Right lung (tissue), 5 donors: ENCODE measurements around the gene JSRP1. TPM values are rescaled to one million over a fixed set of nuclear protein-coding genes. Genes with fewer than 3 reads are reported as not detected.
"Not testable (repeated sequence)": the region's sequence is repeated elsewhere in the genome, so short reads cannot be mapped to it uniquely, and the experiment has no call there.

Experiments
- DNase-seq, 2 donors: peaks; one replicate each; pipeline ENCODE4 v3.0.0-alpha.2; 2013
- polyA plus RNA-seq, 5 donors: library from polyadenylated mRNA; unstranded; fragments of 120-200 nt; gene quantifications; one replicate each; pipeline versions ENCODE4 v1.2.1 to v1.2.3, GENCODE V29; 2013; ENCODE audit warnings: inconsistent platforms in 1 of 5, low replicate concordance in 1 of 5; ENCODE audit not compliant: insufficient read length in 5 of 5, insufficient read depth in 1 of 5

Gene JSRP1
- polyA plus RNA-seq, 5 donors = 0.29 to 6.3 (median 0.53) TPM; not detected in 1

DNA sequence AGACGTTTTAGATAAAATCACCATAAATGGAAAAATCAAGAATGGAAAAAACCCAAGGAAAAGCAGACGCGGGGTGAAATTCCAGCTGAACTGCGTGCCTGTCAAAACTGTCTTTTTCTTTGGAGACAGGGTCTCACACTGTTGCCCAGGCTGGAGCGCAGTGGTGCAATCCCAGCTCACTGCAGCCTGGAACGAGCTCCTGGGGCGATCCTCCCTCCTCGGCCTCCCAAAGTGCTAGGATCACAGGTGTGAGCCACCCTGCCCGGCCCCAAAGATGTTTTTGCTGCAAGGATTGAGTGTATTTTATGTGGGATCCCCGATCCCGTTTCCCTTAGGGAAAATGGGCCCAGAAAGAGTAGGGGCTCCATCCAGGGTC, 26.6 kb upstream of the JSRP1 start:
- no peak for DNase-seq

DNA sequence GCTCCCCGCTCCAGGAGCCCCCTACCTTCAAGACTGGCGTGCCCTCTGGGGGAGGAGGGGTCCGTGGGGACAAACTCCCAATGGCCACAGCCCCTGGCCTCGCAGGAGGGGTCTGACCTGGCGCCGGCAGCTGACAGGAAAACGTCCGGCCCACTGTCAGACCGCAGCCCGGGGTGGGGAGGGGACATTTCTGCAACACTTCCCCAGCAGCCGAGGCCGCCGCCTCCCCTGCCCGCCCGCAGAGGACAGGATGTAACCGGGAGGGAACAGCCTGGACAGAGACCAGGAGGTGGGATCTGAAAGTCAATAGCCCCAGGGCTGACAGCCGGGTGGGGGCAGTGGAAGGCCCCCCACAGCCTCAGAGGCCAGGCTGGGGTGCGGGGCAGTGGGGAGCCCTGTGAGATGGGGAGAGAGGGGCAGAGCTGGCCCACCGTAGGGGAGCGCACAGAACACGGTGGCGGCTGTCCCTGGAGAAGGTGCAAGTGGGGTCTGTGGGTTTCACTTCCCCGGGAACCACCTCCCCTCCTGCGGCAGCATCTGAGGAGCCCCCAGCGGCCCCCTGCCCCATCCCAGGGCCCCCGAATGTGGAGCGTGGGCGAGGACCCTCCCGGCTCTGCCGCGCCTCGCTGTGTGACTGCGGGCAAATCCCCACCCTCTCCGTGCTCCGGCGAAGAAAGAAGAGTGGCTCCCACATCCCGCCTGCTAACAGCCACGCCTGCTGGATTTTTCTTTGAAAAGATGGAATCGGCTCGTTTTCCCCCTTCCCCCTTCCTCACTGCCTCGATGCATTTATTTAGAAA, 26.0 kb upstream of the JSRP1 start, which contains the start of gene PEAK3:
TSS of gene PEAK3 (minus strand) at position 114 of the 800 bp plus-strand sequence. CDS start 1,244 bp downstream, outside the sequence.
- peak in 1 of 2 donors; percentile 48 for DNase-seq

DNA sequence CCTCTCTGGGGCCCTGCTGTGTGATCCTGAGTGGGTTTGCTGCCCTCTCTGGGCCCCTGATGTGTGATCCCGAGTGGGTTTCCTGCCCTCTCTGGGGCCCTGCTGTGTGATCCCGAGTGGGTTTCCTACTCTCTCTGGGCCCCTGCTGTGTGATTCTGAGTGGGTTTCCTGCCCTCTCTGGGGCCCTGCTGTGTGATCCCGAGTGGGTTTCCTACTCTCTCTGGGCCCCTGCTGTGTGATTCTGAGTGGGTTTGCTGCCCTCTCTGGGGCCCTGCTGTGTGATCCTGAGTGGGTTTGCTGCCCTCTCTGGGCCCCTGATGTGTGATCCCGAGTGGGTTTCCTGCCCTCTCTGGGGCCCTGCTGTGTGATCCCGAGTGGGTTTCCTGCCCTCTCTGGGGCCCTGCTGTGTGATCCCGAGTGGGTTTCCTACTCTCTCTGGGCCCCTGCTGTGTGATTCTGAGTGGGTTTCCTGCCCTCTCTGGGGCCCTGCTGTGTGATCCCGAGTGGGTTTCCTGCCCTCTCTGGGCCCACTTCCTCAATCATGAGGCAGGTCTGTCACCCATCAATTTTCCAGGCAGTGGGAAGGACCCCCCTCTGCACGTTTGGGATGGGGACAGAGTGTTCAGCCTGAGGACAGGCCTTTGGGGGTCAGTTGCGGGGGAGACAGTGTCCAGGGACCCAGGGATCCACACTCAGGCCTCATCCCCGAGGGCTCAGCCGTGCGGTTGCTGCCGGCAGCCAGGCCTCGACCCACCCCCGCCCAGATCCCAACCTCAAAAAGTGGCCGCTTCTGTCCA, 25.2 kb upstream of the JSRP1 start:
- not testable (repeated sequence) for DNase-seq

DNA sequence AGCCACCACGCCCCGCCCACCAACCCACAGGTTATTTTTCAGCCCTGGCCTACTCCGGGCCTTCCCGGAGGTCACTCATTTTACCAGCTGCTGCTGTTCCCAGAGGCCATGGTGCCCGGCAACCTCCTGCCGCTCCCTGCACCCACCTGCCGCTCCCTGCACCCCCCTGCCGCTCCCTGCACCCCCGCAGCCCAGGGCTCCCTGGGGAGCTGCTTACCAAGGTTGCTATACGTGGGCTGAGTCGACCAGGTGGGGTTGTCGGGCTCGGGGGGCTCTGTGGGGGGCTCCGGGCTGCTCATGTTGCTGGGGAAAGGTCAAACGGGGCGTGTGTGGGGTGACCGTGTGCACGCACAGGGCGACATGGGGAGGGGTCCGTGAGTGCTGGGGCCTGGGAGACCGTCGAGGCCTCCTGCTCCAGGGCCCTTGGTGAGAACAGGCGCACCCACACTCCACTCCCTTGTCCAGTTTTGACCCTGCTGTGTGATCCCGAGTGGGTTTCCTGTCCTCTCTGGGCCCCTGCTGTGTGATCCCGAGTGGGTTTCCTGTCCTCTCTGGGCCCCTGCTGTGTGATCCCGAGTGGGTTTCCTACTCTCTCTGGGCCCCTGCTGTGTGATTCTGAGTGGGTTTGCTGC, 24.5 kb upstream of the JSRP1 start:
- no peak for DNase-seq

DNA sequence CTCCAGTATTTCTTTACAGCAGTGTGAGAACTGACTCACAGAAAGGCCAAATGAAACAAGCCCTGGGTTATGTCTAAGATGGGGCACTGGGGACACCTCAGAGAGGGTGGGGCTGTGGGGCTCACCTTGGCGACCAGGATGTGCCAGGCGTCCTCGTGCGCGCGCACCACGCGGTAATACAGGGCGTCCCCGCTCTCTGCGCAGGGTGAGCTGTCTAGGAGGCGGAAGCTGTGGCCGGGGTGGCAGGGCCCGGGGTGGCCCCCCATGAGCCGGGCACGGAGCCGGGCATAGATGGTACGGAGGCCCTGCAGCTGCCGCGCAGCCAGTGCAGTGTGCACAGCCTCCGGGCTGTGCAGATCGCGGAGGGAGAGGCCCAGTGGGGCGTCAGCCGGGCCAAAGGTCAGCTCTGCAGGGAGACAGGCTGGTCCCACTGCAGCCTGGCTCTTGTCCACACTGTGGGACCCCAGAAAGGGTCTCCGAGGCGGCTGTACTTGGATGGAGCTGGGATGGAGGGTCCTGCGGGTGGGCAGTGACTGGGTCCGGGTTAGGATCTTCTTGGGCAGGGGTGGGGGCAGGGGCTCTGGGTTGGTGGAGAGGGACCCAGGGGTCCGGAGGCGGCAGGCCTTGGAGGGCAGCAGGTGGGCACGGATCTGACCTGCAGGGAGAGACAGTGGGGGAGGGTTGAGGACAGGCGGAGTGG, 22.4 kb upstream of the JSRP1 start:
- DNase-seq = no peak

DNA sequence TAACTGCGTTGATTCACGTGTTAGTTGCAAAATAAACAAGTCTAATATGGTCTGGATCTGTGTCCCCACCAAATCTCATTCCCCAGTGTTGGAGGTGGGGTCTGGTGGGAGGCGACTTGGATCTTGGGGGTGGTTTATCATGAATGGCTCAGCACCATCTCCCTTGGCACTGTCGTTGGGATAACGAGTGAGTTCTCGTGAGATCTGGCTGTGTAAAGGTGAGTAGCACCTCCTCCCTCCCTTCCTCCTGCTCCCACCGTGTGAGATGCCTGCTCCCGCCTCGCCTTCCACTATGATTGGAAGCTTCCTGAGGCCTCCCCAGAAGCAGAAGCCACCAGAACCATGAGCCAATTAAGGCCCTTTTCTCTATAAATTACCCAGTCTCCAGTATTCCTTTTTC, 20.9 kb upstream of the JSRP1 start:
- no peak for DNase-seq

DNA sequence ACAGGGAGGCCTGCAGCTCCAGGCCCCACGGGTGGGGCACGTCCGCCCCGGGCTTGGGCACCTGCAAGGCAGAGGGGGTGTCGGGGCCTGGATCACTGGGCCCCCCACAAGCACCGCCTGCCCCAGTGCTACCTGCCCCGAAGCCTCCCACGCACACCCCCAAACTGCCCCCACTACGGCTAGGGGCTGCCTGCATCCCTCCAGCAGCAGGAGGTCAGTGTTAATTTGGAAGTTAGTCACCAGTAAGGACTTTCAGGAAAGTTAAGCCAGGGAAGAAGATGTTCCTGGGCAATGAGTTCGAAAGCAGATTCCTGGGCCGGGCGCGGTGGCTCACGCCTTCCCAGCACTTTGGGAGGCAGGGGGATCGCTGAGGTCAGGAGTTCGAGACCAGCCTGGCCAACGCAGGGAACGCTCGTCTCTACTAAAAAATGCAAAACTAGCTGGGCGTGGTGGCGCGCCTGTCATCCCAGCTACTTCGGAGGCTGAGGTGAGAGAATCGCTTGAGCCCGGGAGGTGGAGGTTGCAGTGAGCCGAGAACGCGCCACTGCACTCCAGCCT, 20.3 kb upstream of the JSRP1 start:
- no peak for DNase-seq

DNA sequence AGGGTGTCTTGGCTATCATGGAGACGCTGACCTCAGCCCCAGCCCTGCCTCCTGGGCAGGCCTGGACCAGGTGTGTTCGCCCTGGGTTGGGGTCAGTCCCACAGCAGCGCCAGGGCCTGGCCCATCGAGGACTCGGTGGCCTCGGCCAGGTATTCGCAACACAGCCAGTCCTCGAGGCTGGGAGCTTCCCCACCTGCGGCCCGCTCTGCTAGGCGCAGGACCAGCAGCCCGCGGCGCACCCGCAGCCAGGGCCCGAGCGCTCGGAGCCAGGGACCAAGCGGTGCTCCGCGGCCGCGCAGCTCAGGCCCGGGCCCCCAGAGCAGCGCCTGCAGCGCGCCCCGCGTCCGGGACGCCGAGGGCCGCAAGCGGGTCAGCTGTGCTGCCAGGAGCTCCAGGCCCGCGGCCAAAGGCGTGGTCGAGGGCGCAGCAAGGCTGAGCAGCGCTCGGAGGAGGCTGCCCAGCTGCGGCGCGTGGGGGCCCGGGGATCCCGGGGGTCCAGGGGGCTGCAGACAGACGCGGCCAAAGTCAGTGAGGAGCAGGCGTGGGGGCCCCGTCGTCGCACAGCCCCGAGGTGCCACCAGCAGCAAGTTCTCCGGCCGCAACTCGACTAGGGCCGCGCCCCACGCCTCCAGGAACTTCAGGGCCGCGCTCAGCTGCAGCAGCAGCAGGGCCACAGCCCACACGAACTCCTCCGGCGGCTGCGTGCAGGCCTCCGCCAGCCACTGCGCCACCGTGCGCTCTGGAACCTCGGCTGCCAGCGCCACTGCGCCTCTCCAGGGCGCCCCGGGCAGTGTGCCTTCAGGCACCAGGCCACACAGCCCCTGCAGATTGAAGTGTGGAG, 19.6 kb upstream of the JSRP1 start:
- DNase-seq = no peak

DNA sequence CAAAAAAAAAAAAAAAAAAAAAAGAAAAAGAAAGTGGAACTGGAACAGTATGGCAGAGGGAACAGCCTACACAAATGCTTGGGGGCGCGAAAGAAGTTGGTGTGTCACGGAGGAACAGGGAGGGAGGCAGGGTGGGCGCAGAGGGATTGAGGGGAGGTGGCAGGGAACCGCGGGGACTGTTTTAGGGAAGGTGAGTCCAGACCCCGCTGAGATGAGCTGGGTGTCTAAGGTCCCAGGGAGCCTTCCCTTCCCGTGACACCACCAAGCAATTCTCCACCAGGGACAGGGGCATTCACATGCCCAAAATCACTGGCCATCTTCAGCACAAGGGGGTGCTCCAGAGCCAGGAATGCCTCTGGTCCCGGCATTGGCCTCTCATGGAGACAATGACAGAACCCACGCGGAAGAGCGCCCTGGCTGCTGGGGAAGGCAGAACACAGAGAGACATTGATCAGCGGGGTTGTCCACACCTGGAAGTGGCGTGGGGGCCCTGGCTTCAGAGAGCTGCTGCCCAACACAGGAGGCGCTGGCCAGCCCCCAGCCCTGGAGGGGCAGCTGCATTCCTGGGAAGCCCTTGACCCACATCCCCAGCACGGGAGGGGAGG, 18.8 kb upstream of the JSRP1 start:
- DNase-seq = peak in 1 of 2 donors; percentile 52

DNA sequence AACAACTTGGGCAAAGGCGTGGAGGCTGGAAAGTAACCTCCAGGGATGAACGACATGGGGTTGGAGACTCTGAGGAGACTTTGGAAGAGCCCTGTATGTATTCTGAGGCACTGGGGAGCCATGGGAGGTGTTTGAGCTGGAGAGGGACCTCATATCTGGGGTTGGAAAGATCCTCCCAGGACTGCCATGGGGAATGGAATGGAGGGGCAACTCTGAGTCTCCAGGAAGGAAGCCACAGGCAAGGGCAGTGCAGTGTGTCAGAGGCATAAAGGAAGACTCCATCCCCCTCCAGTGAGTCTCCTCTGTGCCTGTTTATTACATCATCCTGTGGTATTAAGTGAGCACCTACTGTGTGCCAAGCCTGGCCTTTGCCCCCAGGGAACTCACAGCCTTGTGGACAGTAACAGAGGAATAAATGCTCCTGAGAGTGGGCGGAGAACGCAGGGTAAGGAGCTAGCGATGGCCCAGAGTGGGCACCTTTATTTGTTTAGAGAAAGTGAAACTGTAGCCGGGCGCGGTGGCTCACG, 18.0 kb upstream of the JSRP1 start:
- DNase-seq = no peak

DNA sequence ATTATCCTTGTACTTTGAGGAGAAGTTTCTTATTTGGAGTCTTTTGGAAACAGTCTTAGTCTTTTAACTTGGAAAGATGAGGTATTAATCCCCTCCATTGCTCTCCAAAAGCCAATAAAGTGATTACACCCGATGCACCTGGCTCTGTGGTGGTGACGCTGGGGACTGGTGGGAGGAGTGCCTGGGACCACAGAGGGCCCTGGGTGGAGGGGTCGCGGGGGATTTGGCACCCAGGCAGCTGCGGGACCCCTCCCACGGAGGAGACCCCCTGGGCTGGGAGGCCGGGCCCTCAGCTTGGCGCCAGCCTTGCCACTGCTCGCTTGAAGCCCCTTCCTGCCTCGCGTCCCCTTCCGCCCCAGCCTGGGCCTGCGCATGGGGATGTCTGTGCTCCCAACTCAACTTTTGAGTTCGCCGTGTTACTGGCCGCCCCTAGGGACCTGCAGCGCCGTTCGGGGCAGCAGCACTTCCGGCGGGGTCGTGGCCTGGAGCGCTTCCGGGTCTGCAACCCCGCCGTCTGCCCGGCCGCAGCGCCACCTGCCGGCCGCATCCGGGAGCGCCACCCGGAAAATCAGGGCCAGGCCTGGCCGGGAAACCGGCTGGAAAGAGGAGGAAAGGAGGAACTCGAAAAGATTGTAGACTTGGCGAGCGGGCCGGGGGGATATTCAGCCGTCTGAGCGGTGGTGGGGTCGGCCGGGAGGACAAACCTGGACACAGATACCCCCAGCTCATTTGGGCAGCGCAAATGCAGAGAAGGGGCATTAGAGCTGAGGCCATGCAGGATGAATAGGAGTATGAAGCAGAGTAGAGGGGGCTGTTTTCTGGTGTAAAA, 17.4 kb upstream of the JSRP1 start:
- DNase-seq = peak; percentile 66

DNA sequence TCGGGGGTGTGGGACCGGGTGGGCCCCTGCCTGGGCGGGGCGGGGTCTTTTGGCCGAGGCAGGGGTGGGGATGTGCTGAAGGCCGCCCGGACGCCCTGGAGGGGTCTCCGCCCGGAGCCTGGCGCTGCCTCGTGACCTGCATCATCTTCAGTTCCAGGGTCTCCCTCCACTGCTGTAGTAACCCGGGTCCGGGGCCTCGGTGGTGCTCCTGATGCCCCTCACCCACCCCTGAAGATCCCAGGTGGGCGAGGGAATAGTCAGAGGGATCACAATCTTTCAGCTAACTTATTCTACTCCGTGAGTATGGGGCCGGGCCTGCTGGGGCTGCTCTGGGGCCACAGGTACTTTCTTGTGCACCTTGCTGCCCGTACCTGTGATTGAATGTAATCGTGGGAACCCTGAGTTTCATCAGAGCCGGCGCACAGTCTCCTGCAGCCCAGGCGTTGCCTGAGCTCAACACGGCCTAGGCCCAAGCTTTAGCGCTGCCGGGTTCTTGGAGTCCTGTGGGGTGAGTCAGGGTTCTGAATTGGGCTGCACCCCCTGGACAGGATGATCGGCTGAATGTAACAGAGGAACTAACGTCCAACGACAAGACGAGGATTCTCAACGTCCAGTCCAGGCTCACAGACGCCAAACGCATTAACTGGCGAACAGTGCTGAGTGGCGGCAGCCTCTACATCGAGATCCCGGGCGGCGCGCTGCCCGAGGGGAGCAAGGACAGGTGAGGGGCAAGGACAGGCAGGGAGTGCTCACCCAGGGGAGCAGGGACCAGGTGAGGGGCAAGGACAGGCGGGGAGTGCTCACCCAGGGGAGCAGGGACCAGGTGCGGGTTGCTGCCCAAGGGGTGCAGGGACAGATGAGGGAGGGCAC, 15.3 kb upstream of the JSRP1 start:
- DNase-seq = no peak

DNA sequence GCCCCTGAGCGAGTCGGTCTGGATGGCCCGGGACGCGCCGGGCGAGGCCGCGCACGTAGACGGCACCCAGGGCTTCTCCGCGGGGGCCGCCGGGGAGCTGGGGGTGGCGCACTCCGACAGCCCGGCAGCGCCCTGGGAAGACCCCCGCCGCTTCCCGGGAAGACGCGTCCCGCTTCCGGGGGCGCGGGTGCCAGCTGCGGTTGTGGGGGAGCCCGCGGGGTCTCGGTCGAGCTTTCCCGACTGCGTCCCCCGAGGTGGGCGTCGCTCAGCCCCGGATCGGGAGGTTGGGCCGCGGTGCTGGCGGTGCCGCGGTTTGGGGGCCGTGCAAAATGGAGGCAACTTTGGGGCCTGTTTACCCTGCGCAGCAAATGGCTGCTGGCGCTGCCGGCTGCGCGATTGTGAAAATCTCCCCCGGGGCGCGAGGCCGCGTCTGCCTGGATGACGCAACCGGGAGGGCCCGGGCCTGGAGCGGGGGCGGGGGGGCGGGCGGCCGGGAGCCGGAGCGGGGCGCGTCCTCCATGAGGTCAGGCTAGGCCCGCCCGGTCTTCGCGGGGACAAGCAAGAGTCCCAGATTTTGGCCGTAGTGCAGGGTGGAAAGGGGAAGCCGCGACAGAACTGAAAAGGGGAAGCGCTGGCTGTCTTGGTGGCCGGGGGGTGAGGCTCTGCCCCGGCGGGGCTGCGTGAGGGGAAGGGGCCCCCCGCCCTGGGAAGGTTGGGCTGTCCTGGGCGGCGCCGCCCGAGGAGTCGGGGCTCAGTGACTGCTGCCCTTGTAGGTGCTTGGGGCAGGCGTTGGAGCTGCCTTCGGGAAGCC, 14.4 kb upstream of the JSRP1 start:
- peak; percentile 79 to 86 for DNase-seq

DNA sequence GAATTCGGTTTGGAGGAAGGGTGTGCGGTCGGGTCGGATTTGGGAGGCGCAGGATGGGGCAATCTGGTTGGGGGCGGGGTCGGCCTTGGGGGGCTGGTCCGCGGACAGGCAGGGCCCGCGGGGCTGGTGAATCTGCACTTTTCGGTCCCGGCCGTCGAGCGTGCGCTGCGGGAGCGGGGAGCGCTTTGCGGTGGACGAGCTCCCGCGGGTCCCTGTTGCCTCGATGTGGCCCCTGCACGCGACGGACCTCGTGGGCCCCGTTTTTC, 13.9 kb upstream of the JSRP1 start:
- no peak for DNase-seq

DNA sequence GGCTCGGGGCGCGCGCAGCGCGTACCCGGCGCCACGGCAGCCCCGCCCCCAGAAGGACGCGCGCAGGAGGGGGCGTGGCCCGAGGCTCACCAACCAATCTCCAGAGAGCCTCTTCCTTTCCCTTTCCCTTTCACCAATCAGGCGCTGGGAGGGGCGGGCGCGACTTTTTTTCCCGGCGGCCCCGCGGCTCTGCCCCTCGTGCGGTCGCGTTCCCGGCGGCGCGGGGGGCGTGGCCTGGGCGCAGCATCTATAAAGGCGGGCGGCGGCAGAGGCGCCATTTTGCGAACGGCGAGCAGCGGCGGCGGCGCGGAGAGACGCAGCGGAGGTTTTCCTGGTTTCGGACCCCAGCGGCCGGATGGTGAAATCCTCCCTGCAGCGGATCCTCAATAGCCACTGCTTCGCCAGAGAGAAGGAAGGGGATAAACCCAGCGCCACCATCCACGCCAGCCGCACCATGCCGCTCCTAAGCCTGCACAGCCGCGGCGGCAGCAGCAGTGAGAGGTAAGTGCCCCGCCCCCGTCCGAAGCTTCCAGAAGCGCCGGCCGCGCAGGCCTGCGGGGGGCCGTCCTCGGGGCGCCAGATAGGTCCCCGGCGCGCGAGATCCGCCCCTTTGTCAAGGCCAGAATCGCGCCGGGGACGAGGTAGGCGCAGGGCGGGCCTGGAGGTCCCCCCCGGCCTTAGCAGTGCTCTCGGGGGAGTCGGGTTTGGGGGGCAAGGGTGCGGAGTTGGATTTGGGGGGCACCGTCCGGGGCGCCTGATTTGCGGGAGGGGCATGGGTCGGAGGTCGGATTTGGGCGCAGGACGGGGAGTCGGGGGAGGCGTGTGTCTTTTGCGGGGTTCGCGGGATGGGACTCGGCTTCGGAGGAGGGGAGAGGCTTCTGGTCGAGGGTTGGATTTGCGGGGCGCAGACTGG, 13.3 kb upstream of the JSRP1 start:
- DNase-seq = peak; percentile 97

DNA sequence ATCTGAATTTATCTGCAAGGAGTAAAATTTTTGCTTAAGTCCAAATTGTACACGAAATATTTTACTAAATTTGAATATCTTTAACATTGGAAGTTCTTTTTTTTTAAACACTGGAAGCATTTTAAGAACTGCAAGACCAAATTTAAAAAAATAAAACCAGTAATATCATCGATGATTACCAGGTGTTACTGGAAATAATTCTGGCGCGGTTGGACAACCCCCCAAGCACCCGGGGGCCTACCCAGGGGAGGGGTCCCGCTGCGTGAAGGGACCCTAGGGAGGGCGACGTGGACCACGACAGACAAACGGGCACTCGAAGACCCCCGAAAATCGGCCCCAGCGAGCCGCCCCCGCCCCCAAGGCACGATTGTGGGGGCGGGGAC, 12.6 kb upstream of the JSRP1 start:
- no peak for DNase-seq
